K562 (cell line): ENCODE measurements around the gene SPOCK2. TPM values are rescaled to one million over a fixed set of nuclear protein-coding genes. Genes with fewer than 3 reads are reported as not detected.

ENCODE experiments used
- ATAC-seq: fragments of 200-7000 bp; cut with Tn5 transposase; 3 replicates; pipeline ENCODE4 v1.9.1; 2020; ENCODE audit warnings: moderate library complexity
- BruUV-seq: library from RNA; stranded (reverse); fragments of 400-500 nt; replicated peaks from 2 replicates; lab custom pipeline; 2021; lab: Mats Ljungman, UMichigan
- CTCF ChIA-PET: fragments of 300-600 bp; formaldehyde crosslinking; extraction: SDS; loops from one replicate; lab custom pipeline; 2021; ENCODE audit warnings: low intra/inter-chr PET ratio; lab: Yijun Ruan, JAX
- POLR2A ChIA-PET: fragments of 300-600, 350-650 bp; sonication (Branson Sonifier 250); formaldehyde crosslinking; extraction: SDS; loops from one replicate; lab custom pipeline; 2021; ENCODE audit warnings: antibody characterized with exemption, inconsistent platforms; lab: Yijun Ruan, JAX
- DNase-seq, 4 experiments: peaks; one replicate each; pipeline versions ENCODE4 v3.0.0 to v3.0.0-alpha.2; 2011 to 2018; ENCODE audit warnings: low spot score in 3 of 4, mixed read lengths in 3 of 4; ENCODE audit errors: extremely low read depth in 1 of 4
- FAIRE-seq: peaks from 2 replicates; lab custom pipeline; 2011; peaks lifted over from hg19 to GRCh38; lab: Jason Lieb, UNC
- H2AFZ ChIP-seq: 2 replicates; pipeline ENCODE4 v1.6.0; 2011; ENCODE audit warnings: low read depth, low read length, control low read depth, inconsistent platforms
- H3K27ac ChIP-seq: fragments of 200-600 bp; 3 replicates; pipeline ENCODE4 v1.8.0; 2011; ENCODE audit warnings: low read depth, mild to moderate bottlenecking, control low read depth, inconsistent platforms, low read length, moderate library complexity, mixed read lengths; ENCODE audit errors: extremely low read depth
- H3K27me3 ChIP-seq, 2 experiments: fragments of 300-600 bp in 1 of 2; 2 replicates in 1 of 2; 3 replicates in 1 of 2; pipeline versions ENCODE4 v1.6.0 to v1.8.0; 2011; ENCODE audit warnings: inconsistent platforms in 2 of 2, low read length in 2 of 2, mild to moderate bottlenecking in 1 of 2, mixed read lengths in 1 of 2, moderate library complexity in 1 of 2; ENCODE audit not compliant: control insufficient read depth in 2 of 2, insufficient read depth in 2 of 2
- H3K36me3 ChIP-seq: fragments of 300-600 bp; 3 replicates; pipeline ENCODE4 v1.8.0; 2011; ENCODE audit warnings: mild to moderate bottlenecking, low read length, inconsistent platforms; ENCODE audit not compliant: control insufficient read depth, insufficient read depth
- H3K4me1 ChIP-seq, 2 experiments: fragments of 200-600 bp in 1 of 2; replicated peaks in 1 of 2; 2 replicates in 1 of 2; 3 replicates in 1 of 2; pipeline versions ENCODE4 v1.5.1 to v1.8.0; 2011; ENCODE audit warnings: inconsistent platforms in 2 of 2, low read length in 2 of 2, mild to moderate bottlenecking in 1 of 2, mixed read lengths in 1 of 2, moderate library complexity in 1 of 2; ENCODE audit not compliant: control insufficient read depth in 2 of 2, insufficient read depth in 2 of 2
- H3K4me2 ChIP-seq: 2 replicates; pipeline ENCODE4 v1.6.1; 2011; ENCODE audit warnings: low read length, control low read depth, inconsistent platforms, mixed read lengths; ENCODE audit not compliant: insufficient read depth
- H3K4me3 ChIP-seq: fragments of 200-600 bp; sonication (generic), shearing (Covaris generic); 2 replicates; pipeline ENCODE4 v1.5.1; 2016; ENCODE audit warnings: control low read depth, inconsistent platforms
- H3K79me2 ChIP-seq: fragments of 200-600 bp; 3 replicates; pipeline ENCODE4 v1.8.0; 2011; ENCODE audit warnings: low read length, inconsistent platforms; ENCODE audit not compliant: control insufficient read depth, insufficient read depth
- H3K9ac ChIP-seq, 2 experiments: 2 replicates each; pipeline versions ENCODE4 v1.6.0 to v1.6.1; 2011; ENCODE audit warnings: low read depth in 2 of 2, low read length in 2 of 2, control low read depth in 1 of 2, inconsistent platforms in 1 of 2, mild to moderate bottlenecking in 1 of 2, mixed read lengths in 1 of 2; ENCODE audit not compliant: insufficient read depth in 1 of 2
- H3K9me1 ChIP-seq: one replicate; pipeline ENCODE4 v1.6.0; 2011; ENCODE audit warnings: inconsistent platforms, mild to moderate bottlenecking, low read length, moderate library complexity; ENCODE audit not compliant: control insufficient read depth, insufficient read depth
- H3K9me3 ChIP-seq: replicated peaks from 2 replicates; pipeline ENCODE4 v1.5.1; 2011; ENCODE audit warnings: low read depth, low read length, inconsistent platforms; ENCODE audit not compliant: control insufficient read depth, insufficient read depth
- H4K20me1 ChIP-seq: replicated peaks from 2 replicates; pipeline ENCODE4 v1.6.1; 2011; ENCODE audit warnings: low read length, inconsistent platforms, mixed read lengths; ENCODE audit not compliant: control insufficient read depth, insufficient read depth
- C11orf30 ChIP-seq: fragments of 450-650 bp; IDR thresholded peaks from 2 replicates; pipeline ENCODE4 v1.6.1; 2016; ENCODE audit warnings: low read depth, mild to moderate bottlenecking
- HMG20A ChIP-seq: fragments of 450-650 bp; formaldehyde crosslinking; conservative IDR thresholded peaks from 2 replicates; pipeline ENCODE4 v1.4.0; 2020; ENCODE audit warnings: mild to moderate bottlenecking, mixed read lengths
- HNRNPLL ChIP-seq: fragments of 200-400 bp; formaldehyde crosslinking; IDR thresholded peaks from 2 replicates; pipeline ENCODE4 v1.6.1; 2017; ENCODE audit warnings: low read length, low read depth, mild to moderate bottlenecking; ENCODE audit not compliant: poor library complexity, severe bottlenecking
- KDM4B ChIP-seq, 2 experiments: fragments of 450-650 bp in 1 of 2; sonication (generic) in 1 of 2; IDR thresholded peaks; 2 replicates each; pipeline ENCODE4 v1.6.1; 2016 to 2017; ENCODE audit warnings: borderline replicate concordance in 2 of 2, antibody characterized with exemption in 1 of 2, low read depth in 1 of 2, mild to moderate bottlenecking in 1 of 2
- PRMT5 ChIP-seq: sonication (generic); formaldehyde crosslinking; IDR thresholded peaks from 2 replicates; pipeline ENCODE4 v1.5.0; 2020; ENCODE audit warnings: missing genetic modification reagents
- RAD51 ChIP-seq: fragments of 450-650 bp; IDR thresholded peaks from 2 replicates; pipeline ENCODE4 v1.7.1; 2016; ENCODE audit warnings: low read depth, mild to moderate bottlenecking, borderline replicate concordance
- RHOXF2B ChIP-seq: fragments of 250-450 bp; sonication (Bioruptor Pico); conservative IDR thresholded peaks from 2 replicates; pipeline ENCODE4 v1.5.1; 2021
- TSHZ1 ChIP-seq: fragments of 250-450 bp; sonication (Bioruptor Pico); IDR thresholded peaks from 2 replicates; pipeline ENCODE4 v1.4.0; 2020; ENCODE audit warnings: mild to moderate bottlenecking, moderate library complexity
- ZFPM2 ChIP-seq: fragments of 250-450 bp; sonication (Bioruptor Pico); IDR thresholded peaks from 2 replicates; pipeline ENCODE4 v1.5.1; 2022; ENCODE audit warnings: mild to moderate bottlenecking
- ZFX ChIP-seq: sonication (generic); formaldehyde crosslinking; IDR thresholded peaks from 2 replicates; pipeline ENCODE4 v1.8.0; 2022; ENCODE audit warnings: mild to moderate bottlenecking, missing genetic modification reagents, moderate library complexity
- WGBS: fragments of 100-300 bp; shearing (Covaris generic); methylation state at CpG from one replicate; pipeline ENCODE4 v1.1.6; 2016; ENCODE audit warnings: low coverage, mixed read lengths; ENCODE audit not compliant: insufficient coverage; ENCODE audit errors: missing lambda C conversion rate; 5-methylcytosine and 5-hydroxymethylcytosine counted together
- in situ Hi-C: fragments of 300-500 bp; cut with MboI; formaldehyde crosslinking; loops from 4 replicates; pipeline ENCODE4 v1.15.0; 2018; ENCODE audit warnings: inconsistent platforms, mixed read lengths
- intact Hi-C: fragments of 100-400 bp; cut with micrococcal nuclease; formaldehyde crosslinking; loops from 2 replicates; pipeline ENCODE4 v1.14.2; 2022
- polyA plus RNA-seq, 8 experiments: library from polyadenylated mRNA; depleted of rRNA in 4 of 8; stranded (reverse) in 5 of 8; unstranded in 3 of 8; fragments of >200 nt; fragmentation: Nextera tagmentation in 2 of 8; fragmentation: Illumina TruSeq in 1 of 8; extraction: Ambion mirVana in 2 of 8; extraction: Trizol in 1 of 8; gene quantifications; 2 replicates each; pipeline versions ENCODE4 v1.2.1 to v1.2.3, GENCODE V29; 2011 to 2014; ENCODE audit warnings: inconsistent platforms in 1 of 8, missing spikeins in 1 of 8
- total RNA-seq, 7 experiments: library from RNA; depleted of rRNA in 6 of 7; stranded (reverse); fragments of >200 nt in 6 of 7; fragmentation: Illumina TruSeq in 2 of 7; extraction: Trizol in 2 of 7; gene quantifications; 2 replicates each; pipeline versions ENCODE4 v1.2.1 to v1.2.3, GENCODE V29; 2011 to 2021; ENCODE audit warnings: low replicate concordance in 1 of 7
- TF ChIP-seq, protein P1 (sequence below): sonication (generic); formaldehyde crosslinking; IDR thresholded peaks from 2 replicates; pipeline ENCODE4 v1.8.0; 2022; ENCODE audit warnings: missing genetic modification reagents, mild to moderate bottlenecking, borderline replicate concordance

The SPOCK2 gene
- total and polyA plus RNA-seq, 9 of the 15 experiments (the other 6 are each of a cell fraction or from before 2014, with no cell fraction given): 0.04 to 0.86 (median 0.11) TPM; not detected in 2

DNA sequence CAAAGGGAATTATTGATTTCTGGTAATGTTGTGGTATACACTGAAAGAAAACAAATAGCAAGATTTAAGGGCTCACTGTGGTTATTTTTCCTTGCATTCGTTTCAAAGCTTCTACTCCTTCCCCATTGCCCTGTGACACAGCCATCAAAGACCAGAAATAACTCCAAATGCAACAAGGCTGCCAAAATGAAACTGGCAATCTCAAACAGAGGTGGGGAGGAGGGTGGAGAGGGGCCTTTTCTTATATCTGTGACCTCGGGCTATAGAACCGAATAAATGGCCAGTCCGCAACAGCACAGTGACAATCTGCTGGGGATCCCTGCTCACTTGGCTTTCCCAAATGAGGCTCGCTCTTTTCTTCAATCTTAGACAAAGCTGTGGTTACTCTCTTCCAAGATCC, 17.4 kb upstream of the SPOCK2 start:
- no peak for TF ChIP-seq ZFX (CRISPR knock-in tag)
- no peak for TF ChIP-seq ZFPM2 (CRISPR knock-in tag)
- TF ChIP-seq, all 486 proteins: peak for 0
- no peak overlapping the region for H3K9ac ChIP-seq
- DNase-seq (no peak), ATAC-seq (no peak), FAIRE-seq (no peak)
- H2AFZ ChIP-seq: no peak overlapping the region
- no peak overlapping the region for H3K4me2 ChIP-seq
- H3K27me3 ChIP-seq: no peaks in the 10 kb centered on the region
- no peaks in the 10 kb centered on the region for H3K9me3 ChIP-seq
- no peak overlapping the region for H3K4me3 ChIP-seq
- H3K36me3 ChIP-seq: peaks cover 13% of the 10 kb centered on the region; the same call in 1 of the 3 replicates
- WGBS: 68% methylated on average over 5 of the region's 5 CpGs
- H3K4me1 ChIP-seq: no peaks in the 10 kb centered on the region
- ChIA-PET CTCF (no interaction called here), POLR2A (interaction anchor here (1.2 kb wide), 1 partner anchor 30 kb away, joined by 4 read pairs; no protein-coding TSS in a partner anchor)
- intact Hi-C loops (no loop called here), in situ Hi-C loops (no loop called here)
- BruUV-seq: no TSS peak
- H3K9me1 ChIP-seq: no peaks in the 10 kb centered on the region
- H4K20me1 ChIP-seq: no peaks in the 10 kb centered on the region
- H3K27ac ChIP-seq: no peak overlapping the region
- no peaks in the 10 kb centered on the region for H3K79me2 ChIP-seq

DNA sequence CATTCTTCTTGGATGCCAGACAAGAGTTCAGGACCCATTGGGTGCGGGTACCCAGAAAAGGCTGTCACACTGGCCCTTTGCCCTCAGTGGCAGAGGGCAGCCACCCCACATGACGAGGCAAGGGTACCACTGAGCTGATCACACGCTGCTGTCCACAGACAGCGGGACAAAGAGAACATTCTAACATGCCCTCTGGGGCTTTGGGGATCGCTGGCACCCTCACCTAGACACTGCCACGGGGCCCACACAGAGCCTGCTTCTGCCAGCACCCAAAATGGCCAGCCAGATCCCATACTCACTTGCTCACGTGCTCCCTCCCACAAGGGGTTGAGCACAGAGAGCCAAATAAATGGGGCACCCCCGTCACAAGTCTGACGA, 16.7 kb upstream of the SPOCK2 start:
- no TSS peak for BruUV-seq
- DNase-seq (no peak), ATAC-seq (no peak), FAIRE-seq (no peak)
- H3K9me1 ChIP-seq: no peaks in the 10 kb centered on the region
- POLR2A ChIA-PET: no interaction called here
- intact Hi-C loops (no loop called here), in situ Hi-C loops (no loop called here)
- WGBS: 86% methylated on average over 9 of the region's 9 CpGs
- H2AFZ ChIP-seq: no peak overlapping the region
- H3K9ac ChIP-seq: no peak overlapping the region
- no peaks in the 10 kb centered on the region for H3K9me3 ChIP-seq
- no peaks in the 10 kb centered on the region for H3K4me1 ChIP-seq
- H3K4me2 ChIP-seq: no peak overlapping the region
- no peak overlapping the region for H3K27ac ChIP-seq
- peaks cover 14% of the 10 kb centered on the region; the same call in 1 of the 3 replicates for H3K36me3 ChIP-seq
- H4K20me1 ChIP-seq: no peaks in the 10 kb centered on the region
- CTCF ChIA-PET: no interaction called here
- H3K27me3 ChIP-seq: no peaks in the 10 kb centered on the region
- H3K79me2 ChIP-seq: no peaks in the 10 kb centered on the region
- no peak overlapping the region for H3K4me3 ChIP-seq
- no peak for TF ChIP-seq RHOXF2B
- TF ChIP-seq, protein P1, sequence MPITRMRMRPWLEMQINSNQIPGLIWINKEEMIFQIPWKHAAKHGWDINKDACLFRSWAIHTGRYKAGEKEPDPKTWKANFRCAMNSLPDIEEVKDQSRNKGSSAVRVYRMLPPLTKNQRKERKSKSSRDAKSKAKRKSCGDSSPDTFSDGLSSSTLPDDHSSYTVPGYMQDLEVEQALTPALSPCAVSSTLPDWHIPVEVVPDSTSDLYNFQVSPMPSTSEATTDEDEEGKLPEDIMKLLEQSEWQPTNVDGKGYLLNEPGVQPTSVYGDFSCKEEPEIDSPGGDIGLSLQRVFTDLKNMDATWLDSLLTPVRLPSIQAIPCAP (CRISPR knock-in tag): no peak
- TF ChIP-seq KDM4B (IDR thresholded peaks at IDR 0.05; ENCODE audit: borderline replicate concordance in 2 of 2, low read depth in 1 of 2): no peak
- no peak for TF ChIP-seq HMG20A (CRISPR knock-in tag)
- TF ChIP-seq C11orf30: no peak
- no peak for TF ChIP-seq HNRNPLL
- TF ChIP-seq PRMT5 (CRISPR knock-in tag): no peak
- no peak for TF ChIP-seq TSHZ1 (CRISPR knock-in tag)
- TF ChIP-seq RAD51: no peak
